ENCODE data around the gene KPNA1.

GRCh38 chr3:122530164-122530563 is 15.4 kb upstream of the KPNA1 start:
- TF ChIP-seq CTCF (IDR thresholded peaks at IDR 0.05; ENCODE audit: low read depth, low read length) (no peak), EZH2phosphoT487 (IDR thresholded peaks at IDR 0.05; ENCODE audit: low read depth) (no peak)
